HL-60/S4 treated with phorbol 12-myristate 13-acetate at 8.2 ng/mL for 4 days and 3 days (cell line): ENCODE measurements around the gene TMEM131.

Source experiments
- in situ Hi-C: fragments of 300-500 bp; cut with MboI; formaldehyde crosslinking; loops from 2 replicates; pipeline ENCODE4 v1.15.0; 2022; ENCODE audit warnings: low sequenced_read_pairs

Gene TMEM131

GRCh38 chr2:97715951-97716694, 279.6 kb downstream of the TMEM131 start:
- in situ Hi-C loops: loop anchor here (25.0 kb wide), 1 partner anchor 671 kb away; no protein-coding TSS in a partner anchor

- in situ Hi-C loops: loop anchor here (25.0 kb wide), 1 partner anchor 672 kb away; no protein-coding TSS in a partner anchor
These were observed 280.6 kb downstream of the TMEM131 start for GRCh38 chr2:97714950-97715652.

GRCh38 chr2:97714084-97714949, 281.4 kb downstream of the TMEM131 start:
- in situ Hi-C loops: loop anchor here (25.0 kb wide), 1 partner anchor 673 kb away; no protein-coding TSS in a partner anchor

GRCh38 chr2:97713296-97714083, 282.3 kb downstream of the TMEM131 start, which contains the start of gene ZAP70:
TSS of gene ZAP70 (plus strand) at chr2:97713576. CDS start at chr2:97724037, 10,461 bp downstream.
- in situ Hi-C loops: loop anchor here (25.0 kb wide), 1 partner anchor 674 kb away; no protein-coding TSS in a partner anchor

GRCh38 chr2:97712693-97713295, 283.0 kb downstream of the TMEM131 start:
- in situ Hi-C loops: loop anchor here (25.0 kb wide), 1 partner anchor 675 kb away; no protein-coding TSS in a partner anchor

GRCh38 chr2:97712175-97712574, 283.6 kb downstream of the TMEM131 start:
- in situ Hi-C loops: loop anchor here (25.0 kb wide), 1 partner anchor 675 kb away; no protein-coding TSS in a partner anchor

GRCh38 chr2:97711394-97711711, 284.4 kb downstream of the TMEM131 start:
- in situ Hi-C loops: loop anchor here (25.0 kb wide), 1 partner anchor 676 kb away; no protein-coding TSS in a partner anchor

GRCh38 chr2:97708608-97709007, 287.1 kb downstream of the TMEM131 start:
- in situ Hi-C loops: loop anchor here (25.0 kb wide), 1 partner anchor 679 kb away; no protein-coding TSS in a partner anchor

- in situ Hi-C loops: loop anchor here (25.0 kb wide), 1 partner anchor 679 kb away; no protein-coding TSS in a partner anchor
These were observed 287.7 kb downstream of the TMEM131 start for GRCh38 chr2:97708048-97708380.

GRCh38 chr2:97707362-97708047, 288.2 kb downstream of the TMEM131 start:
- in situ Hi-C loops: loop anchor here (25.0 kb wide), 1 partner anchor 680 kb away; no protein-coding TSS in a partner anchor

GRCh38 chr2:97706708-97707345, 288.9 kb downstream of the TMEM131 start:
- in situ Hi-C loops: loop anchor here (25.0 kb wide), 1 partner anchor 680 kb away; no protein-coding TSS in a partner anchor
